GM18867 (cell line): ENCODE measurements around the gene TGFB1.
A peak's percentile ranks its signal among the peaks of the same experiment; 100 is the strongest.
"Not testable (repeated sequence)": the region's sequence is repeated elsewhere in the genome, so short reads cannot be mapped to it uniquely, and the experiment has no call there.

Experiments used
- ATAC-seq: cut with Tn5 transposase; IDR thresholded peaks from one replicate; pipeline ENCODE4 v1.9.1; 2021; ENCODE audit warnings: mild to moderate bottlenecking, moderate library complexity; ENCODE audit not compliant: unreplicated experiment

TGFB1 gene

GRCh38 chr19:41353466-41354342 is at the start of gene TGFB1:
Gene TGFB1 (minus strand): TSS chr19:41353922. CDS start chr19:41353044, 878 bp downstream.
- peak; percentile 40 for ATAC-seq

GRCh38 chr19:41402010-41402409 is 48.3 kb upstream of the TGFB1 start:
- ATAC-seq, result no peak

DNA sequence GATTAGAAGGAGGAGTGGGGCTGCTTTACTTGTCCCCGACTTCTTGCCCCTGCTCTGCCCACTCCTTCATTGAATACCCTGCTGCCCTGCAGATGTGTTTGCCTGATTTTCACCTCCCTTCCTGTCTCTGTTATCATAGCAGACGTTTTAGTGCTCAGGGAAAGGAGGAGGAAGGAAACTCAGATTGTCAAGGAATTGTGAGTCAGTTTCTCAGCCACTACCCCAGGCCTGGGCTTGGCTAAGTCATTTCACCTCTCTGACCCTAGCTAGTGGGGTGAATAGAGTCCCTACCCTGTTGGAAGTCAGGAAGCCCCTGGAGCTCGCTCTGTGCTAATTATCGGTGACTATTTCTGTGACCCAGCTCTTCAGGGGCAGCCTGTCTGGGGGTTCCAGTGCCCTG is 47.8 kb upstream of the TGFB1 start:
- no peak for ATAC-seq

DNA sequence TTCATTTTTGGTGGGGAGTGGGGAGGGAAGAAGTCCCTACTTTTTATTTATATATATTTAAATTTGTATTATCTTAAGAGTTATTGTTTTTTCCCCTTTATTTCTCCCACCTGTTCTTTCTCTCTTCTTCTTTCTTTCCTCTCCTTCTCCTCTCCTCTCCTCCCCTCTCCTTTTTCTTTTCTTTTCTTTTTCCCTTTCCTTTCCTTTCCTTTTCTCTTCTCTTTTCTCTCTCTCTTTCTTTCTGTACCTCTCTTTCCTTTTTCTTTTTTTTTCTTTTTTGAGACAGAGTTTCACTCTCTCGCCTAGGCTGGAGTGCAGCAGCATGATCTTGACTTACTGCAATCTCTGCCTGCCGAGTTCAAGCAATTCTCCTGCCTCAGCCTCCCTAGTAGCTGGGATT is 45.8 kb upstream of the TGFB1 start:
- no peak for ATAC-seq

- no peak for ATAC-seq
These were observed 45.4 kb upstream of the TGFB1 start for GRCh38 chr19:41399091-41399490.

GRCh38 chr19:41398598-41398997 is 44.9 kb upstream of the TGFB1 start:
- ATAC-seq, result no peak

DNA sequence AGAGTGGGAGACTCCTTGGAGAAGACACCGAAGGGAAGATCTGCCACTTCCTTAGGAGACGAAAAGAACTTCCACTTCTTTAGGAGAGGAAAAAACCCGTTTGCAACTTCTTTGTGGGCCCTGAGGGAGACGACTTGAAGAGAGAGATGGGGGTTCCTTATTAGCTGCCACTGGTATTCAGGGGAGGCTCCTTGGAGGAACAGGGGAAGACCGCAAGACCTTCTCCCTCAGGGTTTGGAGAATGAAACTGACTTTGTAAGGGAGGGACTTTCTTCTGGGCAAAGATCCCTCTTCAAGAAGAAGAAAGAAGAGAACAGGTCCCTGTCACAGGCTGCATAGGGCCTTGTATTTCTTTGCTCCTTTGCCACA is 44.3 kb upstream of the TGFB1 start:
- ATAC-seq, result no peak

GRCh38 chr19:41397086-41398049 is 43.6 kb upstream of the TGFB1 start, which contains the start of the genes BCKDHA and EXOSC5:
Gene BCKDHA (plus strand): TSS chr19:41397818. CDS start chr19:41397828, 10 bp downstream.
Gene EXOSC5 (minus strand): TSS chr19:41397359. CDS start chr19:41397328, 31 bp downstream.
- peak; percentile 91 for ATAC-seq

DNA sequence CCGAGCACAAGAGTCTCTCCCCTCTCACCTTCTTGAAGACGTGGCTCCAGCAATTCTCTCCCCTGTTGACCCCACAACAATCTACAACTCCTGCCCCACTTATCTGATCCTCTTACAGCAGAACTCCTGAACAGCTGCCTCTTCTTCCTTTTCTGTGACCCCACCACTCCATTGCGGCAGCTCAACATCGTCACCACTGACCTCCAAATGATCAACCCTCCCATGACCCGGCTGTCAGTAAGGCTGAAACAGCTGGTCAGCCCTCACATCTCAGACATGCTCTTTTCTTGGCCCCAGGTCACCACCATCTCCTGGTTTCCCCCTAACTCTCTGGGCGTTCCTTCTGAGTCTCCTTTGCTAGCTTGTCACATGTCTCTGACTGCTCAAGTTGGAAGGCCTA is 41.6 kb upstream of the TGFB1 start:
- no peak for ATAC-seq

GRCh38 chr19:41392775-41393174 is 39.1 kb upstream of the TGFB1 start:
- no peak for ATAC-seq

DNA sequence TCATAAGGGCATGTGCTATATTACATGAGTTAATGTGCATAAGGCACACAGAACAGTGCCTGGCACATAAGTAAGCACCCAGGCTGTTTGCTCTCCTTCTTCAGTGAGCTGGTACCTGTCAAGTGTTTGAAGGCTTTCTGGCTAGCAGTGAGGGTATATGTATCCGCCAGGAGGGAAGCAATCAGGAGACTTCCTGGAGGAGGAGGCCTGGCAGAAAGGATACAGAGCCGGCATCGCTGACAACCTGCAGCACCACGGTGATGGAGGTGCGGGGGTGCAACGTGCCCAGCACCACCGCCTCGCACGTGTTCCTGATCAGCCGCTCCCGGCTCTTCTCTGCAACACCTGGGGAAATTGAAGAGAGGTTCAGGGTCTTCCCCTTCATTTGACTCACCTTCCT is 37.9 kb upstream of the TGFB1 start:
- no peak for ATAC-seq

DNA sequence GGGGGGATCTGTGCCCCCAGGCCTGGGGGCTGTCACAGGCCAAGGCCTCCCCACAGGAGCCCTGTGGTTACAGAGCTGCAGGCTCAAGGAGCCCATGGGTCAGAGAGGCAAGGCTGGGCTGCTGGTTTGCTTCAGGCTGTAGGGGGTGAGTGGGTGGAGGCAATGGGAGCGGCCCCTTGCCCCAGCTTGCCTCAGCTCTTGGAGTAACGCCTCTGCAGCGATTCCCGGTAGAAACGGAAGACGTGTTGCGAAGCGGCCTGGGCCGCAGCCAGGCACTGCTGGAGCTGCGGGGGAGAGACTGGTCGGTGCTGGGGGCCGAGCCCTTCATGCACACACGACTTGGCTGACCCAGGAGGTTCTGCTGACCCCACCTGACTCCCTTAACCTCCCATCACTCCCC is 32.7 kb upstream of the TGFB1 start:
- ATAC-seq, result no peak

DNA sequence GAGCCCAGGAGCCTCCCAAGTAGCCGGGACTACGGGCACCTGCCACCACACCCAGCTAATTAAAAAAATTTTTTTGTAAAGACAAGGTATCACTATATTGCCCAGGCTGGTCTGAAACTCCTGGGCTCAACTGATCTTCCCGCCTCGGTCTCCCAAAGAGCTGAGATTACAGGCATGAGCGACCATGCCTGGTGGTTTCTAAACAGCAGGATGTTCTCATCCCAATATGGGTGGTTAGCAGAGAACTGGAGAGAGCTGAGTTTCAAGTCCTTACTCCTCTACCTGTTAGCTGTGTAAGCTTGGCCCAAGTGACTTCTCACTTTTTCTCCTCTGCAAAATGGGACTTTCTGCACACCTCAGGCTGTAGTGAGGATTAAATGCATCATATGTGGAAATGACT is 30.6 kb upstream of the TGFB1 start:
- ATAC-seq, result no peak

GRCh38 chr19:41381536-41381935 is 27.8 kb upstream of the TGFB1 start:
- ATAC-seq, result not testable (repeated sequence)

GRCh38 chr19:41377977-41378709 is 24.4 kb upstream of the TGFB1 start:
- ATAC-seq, result peak; percentile 45

DNA sequence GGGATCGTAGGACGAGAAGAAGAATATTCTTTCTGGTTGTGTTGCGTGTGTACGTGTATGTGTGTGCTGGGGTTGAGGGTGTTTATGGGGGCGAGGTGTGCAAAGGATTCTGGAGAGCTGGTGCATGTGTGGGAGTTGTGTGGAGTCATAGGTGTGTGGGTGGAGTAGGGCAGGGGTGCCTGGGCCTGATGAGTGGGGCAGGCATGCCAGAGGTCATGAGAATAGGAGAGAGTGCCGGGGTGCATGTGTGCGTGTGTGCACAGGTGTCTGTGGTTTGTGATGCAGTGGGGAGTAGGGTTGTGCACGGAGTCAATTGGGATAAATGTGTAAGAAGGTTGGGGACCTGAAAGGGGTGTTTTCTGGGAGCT is 23.3 kb upstream of the TGFB1 start:
- ATAC-seq, result no peak

DNA sequence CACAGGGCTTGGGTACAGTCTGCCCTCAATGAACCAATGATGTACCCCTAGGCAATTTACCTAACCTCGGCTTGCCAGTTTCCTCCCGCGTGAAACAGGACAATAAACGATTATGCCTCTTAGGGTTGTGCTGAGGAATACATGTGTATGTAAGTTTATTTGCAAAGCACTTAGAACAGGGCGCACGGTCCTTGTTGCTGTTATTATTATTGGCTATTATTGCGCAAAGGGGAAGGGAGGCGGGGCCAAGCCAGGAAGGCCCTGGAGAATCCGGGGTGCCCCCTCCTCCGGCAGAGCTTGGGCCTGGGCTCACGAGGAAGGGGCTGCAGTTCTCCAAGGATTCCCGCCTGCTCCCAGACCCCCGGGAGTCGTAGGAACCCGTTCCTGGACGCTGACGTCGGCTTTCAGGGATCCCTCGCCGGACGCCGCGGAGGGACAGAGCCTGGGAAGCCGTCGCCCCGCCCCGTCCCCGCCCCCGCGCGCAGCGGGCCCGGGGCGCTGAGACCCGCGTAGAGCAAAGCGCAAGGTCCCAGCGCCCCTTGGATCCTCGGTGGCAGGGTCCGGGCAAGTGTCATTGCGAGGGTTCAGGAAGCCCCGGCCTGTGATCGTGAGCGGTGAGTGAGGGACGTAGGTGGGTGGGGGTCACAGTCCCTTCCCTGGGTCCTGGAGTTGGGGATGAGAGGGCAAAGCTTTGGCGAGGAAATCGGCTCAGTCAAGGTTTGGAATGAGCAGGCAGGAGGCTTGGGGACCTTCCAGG is 22.7 kb upstream of the TGFB1 start, which contains the start of gene TMEM91:
Gene TMEM91, plus strand, starts transcription at position 293 of the 757 bp plus-strand sequence. CDS start 1,777 bp downstream, outside the sequence.
- no peak for ATAC-seq

- no peak for ATAC-seq
These were observed 20.3 kb upstream of the TGFB1 start for GRCh38 chr19:41373993-41374392.

GRCh38 chr19:41372501-41372900 is 18.8 kb upstream of the TGFB1 start:
- ATAC-seq, result no peak

GRCh38 chr19:41371541-41371940 is 17.8 kb upstream of the TGFB1 start:
- ATAC-seq, result no peak
